Measurements from ENCODE around the gene SLC37A1. TPM values are rescaled to one million over a fixed set of nuclear protein-coding genes. Genes with fewer than 3 reads are reported as not detected.

Gene SLC37A1
- polyA plus RNA-seq, 4 donors = 30.0 to 80.7 (median 37.6) TPM

DNA sequence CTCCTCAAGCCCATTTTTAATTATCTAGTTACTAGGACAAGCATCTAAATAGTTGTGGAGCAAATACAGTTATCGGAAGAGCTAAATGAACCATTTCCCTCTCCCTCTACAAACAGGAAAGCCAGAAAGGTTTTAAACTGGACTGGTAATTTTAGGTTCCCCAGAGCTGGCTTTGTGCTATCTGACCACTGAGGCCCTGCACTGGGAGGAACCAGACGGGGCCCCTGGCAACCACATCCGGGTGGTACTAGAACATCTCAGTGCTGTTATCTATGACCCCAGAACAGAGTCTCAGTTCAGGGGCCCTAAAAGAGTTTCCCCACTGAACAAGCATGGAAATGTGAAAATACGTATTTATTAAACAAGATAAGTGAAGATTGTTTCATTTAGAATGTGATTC, 9.9 kb upstream of the SLC37A1 start:
- Histone ChIP-seq H3K27ac (ENCODE audit: low read depth in 1 of 3, low read length in 2 of 3) (no peak overlapping the region), H3K4me1 (ENCODE audit: control insufficient read depth in 3 of 3, insufficient read depth in 2 of 3, low read depth in 1 of 3, low read length in 2 of 3) (peaks cover 0 to 8% (median 0%) of the 10 kb centered on the region in 3 donors), H3K4me3 (ENCODE audit: low read depth in 1 of 3, low read length in 3 of 3) (no peak overlapping the region), H3K27me3 (ENCODE audit: control insufficient read depth in 3 of 3, insufficient read depth in 3 of 3, low read length in 3 of 3) (no peaks in the 10 kb centered on the region), H3K36me3 (ENCODE audit: control insufficient read depth in 3 of 3, insufficient read depth in 2 of 3, low read depth in 1 of 3, low read length in 3 of 3) (no peaks in the 10 kb centered on the region), H3K9me3 (ENCODE audit: control insufficient read depth in 2 of 2, insufficient read depth in 1 of 2, low read depth in 1 of 2, low read length in 1 of 2) (no peaks in the 10 kb centered on the region)
- DNase-seq (no peak), FAIRE-seq (no peak)
- WGBS, 3 donors = 73 to 87% (median 80%) methylated on average over 4 of the region's 4 CpGs

DNA sequence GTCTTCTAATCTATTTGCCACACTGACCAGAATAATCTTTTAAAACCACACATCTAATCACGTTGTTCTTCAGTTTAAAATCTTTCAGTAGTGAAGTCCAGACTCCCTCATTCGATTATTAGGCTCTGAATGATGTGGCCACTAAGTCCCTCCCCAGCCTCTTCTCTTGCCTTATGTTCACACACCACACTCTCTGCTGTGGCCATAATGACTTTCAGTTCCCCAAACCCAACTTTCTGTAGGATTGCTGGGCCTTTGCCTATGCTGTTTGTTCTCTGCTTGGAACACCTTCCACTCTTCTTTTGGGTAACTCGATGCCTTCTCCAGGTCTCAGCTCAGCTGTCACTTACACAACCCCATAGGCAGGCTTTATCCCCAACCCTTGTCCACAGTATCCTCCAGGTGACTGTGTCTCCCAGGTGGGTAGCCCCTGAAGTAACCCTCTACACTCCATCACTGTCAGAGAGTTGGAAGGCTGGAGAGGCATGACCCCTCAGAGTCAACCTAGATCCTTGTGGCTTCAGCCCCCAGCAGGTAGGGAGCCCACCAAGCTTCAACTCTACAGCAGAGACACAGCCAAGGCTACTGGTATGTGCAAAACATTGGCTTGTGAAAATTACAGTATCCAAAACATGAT, 8.4 kb upstream of the SLC37A1 start:
- no peak for DNase-seq

DNA sequence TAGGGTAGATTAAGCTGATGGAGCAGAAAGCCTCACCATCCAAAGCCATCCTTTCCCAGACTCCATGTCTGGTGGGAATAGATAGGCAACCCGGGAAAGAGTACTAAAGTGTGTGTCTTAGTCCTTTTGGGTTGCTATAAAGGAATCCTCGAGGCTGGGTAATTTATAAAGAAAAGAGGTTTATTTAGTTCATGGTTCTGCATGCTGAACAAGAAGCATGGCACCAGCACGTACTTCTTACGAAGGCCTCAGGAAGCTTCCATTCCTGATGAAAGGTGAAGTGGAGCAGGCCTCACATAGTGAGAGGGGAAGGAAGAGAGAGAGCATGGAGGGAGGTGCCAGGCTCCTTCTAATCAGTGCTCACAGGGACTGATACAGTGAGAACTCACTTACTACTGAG, 6.2 kb upstream of the SLC37A1 start:
- Histone ChIP-seq H3K4me3 (ENCODE audit: low read depth in 1 of 3, low read length in 3 of 3) (no peak overlapping the region), H3K9me3 (ENCODE audit: control insufficient read depth in 2 of 2, insufficient read depth in 1 of 2, low read depth in 1 of 2, low read length in 1 of 2) (no peaks in the 10 kb centered on the region), H3K4me1 (ENCODE audit: control insufficient read depth in 3 of 3, insufficient read depth in 2 of 3, low read depth in 1 of 3, low read length in 2 of 3) (peaks cover 0 to 10% (median 0%) of the 10 kb centered on the region in 3 donors), H3K27me3 (ENCODE audit: control insufficient read depth in 3 of 3, insufficient read depth in 3 of 3, low read length in 3 of 3) (no peaks in the 10 kb centered on the region), H3K36me3 (ENCODE audit: control insufficient read depth in 3 of 3, insufficient read depth in 2 of 3, low read depth in 1 of 3, low read length in 3 of 3) (no peaks in the 10 kb centered on the region), H3K27ac (ENCODE audit: low read depth in 1 of 3, low read length in 2 of 3) (no peak overlapping the region)
- DNase-seq (no peak), FAIRE-seq (no peak)
- 92 to 98% (median 94%) methylated on average over 4 of the region's 4 CpGs for WGBS, 3 donors

More for the DNA sequence above, 8.4 kb upstream of the SLC37A1 start:
- WGBS, 3 donors = 76 to 89% (median 83%) methylated on average over 3 of the region's 3 CpGs
- H3K9me3 ChIP-seq (ENCODE audit: control insufficient read depth in 2 of 2, insufficient read depth in 1 of 2, low read depth in 1 of 2, low read length in 1 of 2) = no peaks in the 10 kb centered on the region
- FAIRE-seq = no peak
- no peak overlapping the region for H3K4me3 ChIP-seq (ENCODE audit: low read depth in 1 of 3, low read length in 3 of 3)
- peaks cover 0 to 10% (median 0%) of the 10 kb centered on the region in 3 donors for H3K4me1 ChIP-seq (ENCODE audit: control insufficient read depth in 3 of 3, insufficient read depth in 2 of 3, low read depth in 1 of 3, low read length in 2 of 3)
- no peak overlapping the region for H3K27ac ChIP-seq (ENCODE audit: low read depth in 1 of 3, low read length in 2 of 3)
- no peaks in the 10 kb centered on the region for H3K36me3 ChIP-seq (ENCODE audit: control insufficient read depth in 3 of 3, insufficient read depth in 2 of 3, low read depth in 1 of 3, low read length in 3 of 3)
- H3K27me3 ChIP-seq (ENCODE audit: control insufficient read depth in 3 of 3, insufficient read depth in 3 of 3, low read length in 3 of 3) = no peaks in the 10 kb centered on the region

DNA sequence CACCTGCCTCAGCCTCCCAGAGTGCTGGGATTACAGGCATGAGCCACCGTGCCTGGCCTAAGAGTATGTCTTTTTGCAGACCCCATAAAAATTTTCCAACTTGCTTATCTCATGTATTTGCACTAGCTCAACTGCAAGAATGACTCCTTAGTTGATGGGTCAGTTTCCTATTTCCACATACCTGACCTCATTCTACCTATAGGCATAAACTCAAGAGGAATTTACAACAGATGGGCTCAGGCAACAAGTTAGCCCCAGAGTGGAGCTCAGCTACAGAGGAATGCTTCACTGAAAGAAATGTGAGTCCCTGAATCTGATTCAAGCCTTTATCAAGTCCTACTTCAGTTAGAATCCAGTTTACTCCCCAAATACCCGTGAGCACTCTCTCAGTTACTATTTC, 5.3 kb upstream of the SLC37A1 start:
- no peaks in the 10 kb centered on the region for H3K36me3 ChIP-seq (ENCODE audit: control insufficient read depth in 3 of 3, insufficient read depth in 2 of 3, low read depth in 1 of 3, low read length in 3 of 3)
- no peaks in the 10 kb centered on the region for H3K9me3 ChIP-seq (ENCODE audit: control insufficient read depth in 2 of 2, insufficient read depth in 1 of 2, low read depth in 1 of 2, low read length in 1 of 2)
- H3K27ac ChIP-seq (ENCODE audit: low read depth in 1 of 3, low read length in 2 of 3) = peak overlapping the region in 1 of 3 donors; percentile 8
- peaks cover 0 to 14% (median 0%) of the 10 kb centered on the region in 3 donors for H3K4me1 ChIP-seq (ENCODE audit: control insufficient read depth in 3 of 3, insufficient read depth in 2 of 3, low read depth in 1 of 3, low read length in 2 of 3)
- H3K27me3 ChIP-seq (ENCODE audit: control insufficient read depth in 3 of 3, insufficient read depth in 3 of 3, low read length in 3 of 3) = no peaks in the 10 kb centered on the region
- H3K4me3 ChIP-seq (ENCODE audit: low read depth in 1 of 3, low read length in 3 of 3) = no peak overlapping the region
- 90 to 92% (median 90%) methylated on average over 2 of the region's 2 CpGs for WGBS, 3 donors
- DNase-seq (peak in 1 of 2 donors; percentile 67), FAIRE-seq (no peak)

DNA sequence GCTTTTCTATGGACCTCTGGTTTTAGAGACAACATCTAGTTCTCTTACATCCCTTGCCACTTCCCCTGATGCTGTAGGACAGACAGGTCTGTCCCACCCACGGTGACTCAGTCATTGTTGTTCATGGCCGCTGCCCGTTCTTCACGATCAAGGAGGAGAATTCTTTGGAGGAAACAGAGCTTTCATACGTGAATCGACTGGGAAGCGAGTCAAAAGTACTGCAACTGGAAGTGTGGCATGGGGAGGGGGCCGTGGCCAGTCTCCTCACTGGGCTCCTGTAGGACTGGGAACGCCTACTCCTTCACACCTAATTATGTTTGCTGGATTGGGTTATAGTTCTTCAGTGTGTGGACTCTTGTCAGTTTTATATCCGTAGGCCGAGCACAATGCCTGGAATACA, 4.4 kb upstream of the SLC37A1 start:
- DNase-seq = peak in 1 of 2 donors; percentile 29

DNA sequence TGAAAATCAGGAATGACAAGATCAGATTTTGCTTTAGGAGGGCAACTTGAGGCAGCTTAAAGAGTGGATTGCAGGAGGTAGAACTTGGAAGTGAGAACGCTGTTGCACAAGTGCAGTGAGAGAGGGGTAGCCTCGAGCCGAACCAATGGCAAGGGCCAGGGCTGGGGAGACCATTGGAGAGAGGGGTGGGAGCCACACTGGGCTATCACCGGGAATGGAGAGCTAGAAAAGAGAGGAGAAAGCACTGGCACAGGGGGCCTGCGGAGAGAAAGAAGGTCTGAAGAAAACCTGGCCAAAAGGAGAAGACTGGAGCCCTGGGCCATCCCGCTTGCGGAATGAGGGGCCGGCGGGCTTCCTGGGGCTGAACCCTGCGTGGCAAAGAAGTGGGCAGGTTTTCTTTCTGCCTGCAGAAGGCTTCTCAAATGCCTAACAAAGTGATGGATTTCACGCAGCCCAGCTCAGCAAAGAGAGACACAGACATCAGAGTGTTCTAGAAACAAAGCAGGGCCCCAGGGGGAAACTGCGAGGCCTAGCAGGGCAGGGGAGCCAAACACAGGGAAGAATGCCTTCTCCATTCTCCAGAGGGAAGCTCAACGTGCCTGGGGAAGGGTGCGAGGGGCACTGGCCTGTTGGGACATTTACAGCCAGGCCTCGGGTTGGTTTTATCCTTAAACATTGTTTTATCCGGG, 1.2 kb upstream of the SLC37A1 start:
- no peak overlapping the region for H3K4me3 ChIP-seq (ENCODE audit: low read depth in 1 of 3, low read length in 3 of 3)
- peak overlapping the region in 1 of 3 donors; percentile 85 for H3K27ac ChIP-seq (ENCODE audit: low read depth in 1 of 3, low read length in 2 of 3)
- peaks cover 0 to 7% (median 0%) of the 10 kb centered on the region in 3 donors for H3K36me3 ChIP-seq (ENCODE audit: control insufficient read depth in 3 of 3, insufficient read depth in 2 of 3, low read depth in 1 of 3, low read length in 3 of 3)
- FAIRE-seq = no peak
- H3K9me3 ChIP-seq (ENCODE audit: control insufficient read depth in 2 of 2, insufficient read depth in 1 of 2, low read depth in 1 of 2, low read length in 1 of 2) = no peaks in the 10 kb centered on the region
- H3K27me3 ChIP-seq (ENCODE audit: control insufficient read depth in 3 of 3, insufficient read depth in 3 of 3, low read length in 3 of 3) = no peaks in the 10 kb centered on the region
- peaks cover 0 to 29% (median 2%) of the 10 kb centered on the region in 3 donors for H3K4me1 ChIP-seq (ENCODE audit: control insufficient read depth in 3 of 3, insufficient read depth in 2 of 3, low read depth in 1 of 3, low read length in 2 of 3)
- WGBS, 3 donors = 92 to 94% (median 94%) methylated on average over 16 of the region's 16 CpGs
- DNase-seq = no peak

More for the DNA sequence above, 4.4 kb upstream of the SLC37A1 start:
- WGBS, 3 donors = 75 to 84% (median 79%) methylated on average over 11 of the region's 11 CpGs
- Histone ChIP-seq H3K27me3 (ENCODE audit: control insufficient read depth in 3 of 3, insufficient read depth in 3 of 3, low read length in 3 of 3) (no peaks in the 10 kb centered on the region), H3K36me3 (ENCODE audit: control insufficient read depth in 3 of 3, insufficient read depth in 2 of 3, low read depth in 1 of 3, low read length in 3 of 3) (no peaks in the 10 kb centered on the region), H3K4me1 (ENCODE audit: control insufficient read depth in 3 of 3, insufficient read depth in 2 of 3, low read depth in 1 of 3, low read length in 2 of 3) (peaks cover 0 to 10% (median 0%) of the 10 kb centered on the region in 3 donors), H3K4me3 (ENCODE audit: low read depth in 1 of 3, low read length in 3 of 3) (no peak overlapping the region), H3K27ac (ENCODE audit: low read depth in 1 of 3, low read length in 2 of 3) (peak overlapping the region in 1 of 3 donors; percentile 20), H3K9me3 (ENCODE audit: control insufficient read depth in 2 of 2, insufficient read depth in 1 of 2, low read depth in 1 of 2, low read length in 1 of 2) (no peaks in the 10 kb centered on the region)
- FAIRE-seq = no peak

DNA sequence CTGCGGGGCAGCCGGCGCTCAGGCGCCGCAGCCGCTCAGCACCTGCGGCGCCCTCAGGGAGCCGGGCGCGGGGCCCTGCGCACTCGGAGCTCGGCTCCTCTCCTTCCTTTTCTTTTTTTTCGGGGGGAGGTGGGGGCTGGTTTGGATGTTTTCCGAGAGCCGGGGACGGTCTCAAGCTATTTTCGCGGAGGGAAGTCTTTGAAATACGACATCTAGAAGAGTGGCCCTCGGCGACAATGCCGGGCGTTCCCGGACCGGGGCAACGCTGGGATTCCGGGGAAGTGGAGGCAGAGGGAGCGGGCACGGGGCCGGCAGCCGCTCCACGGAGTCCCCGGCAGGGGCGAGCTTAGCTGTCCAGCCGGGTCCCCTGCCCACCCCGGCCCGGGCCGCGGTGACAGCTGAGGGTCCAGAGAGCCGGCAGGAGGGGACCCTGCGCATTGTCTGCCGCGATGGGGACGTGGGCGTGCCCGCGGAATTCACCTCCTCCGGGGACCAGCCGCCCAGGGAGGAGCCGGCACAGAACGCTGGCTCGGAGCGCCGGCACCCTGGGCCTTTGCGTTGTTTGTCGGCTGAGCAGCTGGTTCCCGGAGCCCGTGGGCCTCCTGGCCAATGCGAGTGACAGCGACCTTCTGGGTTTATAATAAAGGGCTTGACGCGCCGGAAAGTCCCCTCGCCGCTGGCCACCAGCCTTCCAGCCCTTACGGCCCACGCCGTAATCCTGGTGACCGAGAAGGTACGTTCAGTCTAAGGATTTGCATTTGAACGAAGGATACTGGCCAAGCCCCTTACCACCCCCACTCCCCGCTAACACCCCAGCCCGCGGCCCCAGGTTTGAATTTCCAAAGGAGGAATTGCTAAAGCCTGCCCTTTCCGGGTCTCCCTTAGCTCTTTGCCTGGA, 582 bp downstream of the SLC37A1 start:
- no peaks in the 10 kb centered on the region for H3K9me3 ChIP-seq (ENCODE audit: control insufficient read depth in 2 of 2, insufficient read depth in 1 of 2, low read depth in 1 of 2, low read length in 1 of 2)
- FAIRE-seq (no peak), DNase-seq (peak; percentile 64 to 77)
- peak overlapping the region; percentile 81 to 98 (median 92) for H3K4me3 ChIP-seq (ENCODE audit: low read depth in 1 of 3, low read length in 3 of 3)
- H3K27ac ChIP-seq (ENCODE audit: low read depth in 1 of 3, low read length in 2 of 3) = peak overlapping the region; percentile 76 to 87 (median 85)
- H3K27me3 ChIP-seq (ENCODE audit: control insufficient read depth in 3 of 3, insufficient read depth in 3 of 3, low read length in 3 of 3) = no peaks in the 10 kb centered on the region
- 0 to 1% (median 1%) methylated on average over 46 to 77 of the region's 77 CpGs for WGBS, 3 donors
- H3K4me1 ChIP-seq (ENCODE audit: control insufficient read depth in 3 of 3, insufficient read depth in 2 of 3, low read depth in 1 of 3, low read length in 2 of 3) = peaks cover 0 to 26% (median 4%) of the 10 kb centered on the region in 3 donors
- H3K36me3 ChIP-seq (ENCODE audit: control insufficient read depth in 3 of 3, insufficient read depth in 2 of 3, low read depth in 1 of 3, low read length in 3 of 3) = peaks cover 0 to 25% (median 6%) of the 10 kb centered on the region in 3 donors

DNA sequence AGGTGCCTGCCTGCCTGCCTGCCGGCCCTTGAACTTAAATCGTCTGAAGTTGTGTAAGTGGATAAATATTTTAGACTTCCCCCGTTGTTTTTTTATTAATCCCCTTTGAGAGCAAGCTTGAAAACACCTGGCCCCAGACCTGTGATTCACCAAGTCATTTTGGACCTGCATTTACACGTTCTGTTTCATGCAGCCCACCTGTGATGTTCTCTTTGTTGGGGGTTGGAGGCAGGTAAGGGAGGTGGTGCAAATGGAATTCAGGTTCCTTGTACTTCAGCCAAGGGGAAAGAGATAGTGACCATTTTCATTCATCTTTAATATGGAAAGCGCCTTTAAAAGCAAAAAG, 1.2 kb downstream of the SLC37A1 start:
- DNase-seq = peak in 1 of 2 donors; percentile 40
- no peak for FAIRE-seq
- Histone ChIP-seq H3K9me3 (ENCODE audit: control insufficient read depth in 2 of 2, insufficient read depth in 1 of 2, low read depth in 1 of 2, low read length in 1 of 2) (no peaks in the 10 kb centered on the region), H3K4me3 (ENCODE audit: low read depth in 1 of 3, low read length in 3 of 3) (peak overlapping the region; percentile 81 to 98 (median 92)), H3K27me3 (ENCODE audit: control insufficient read depth in 3 of 3, insufficient read depth in 3 of 3, low read length in 3 of 3) (no peaks in the 10 kb centered on the region), H3K4me1 (ENCODE audit: control insufficient read depth in 3 of 3, insufficient read depth in 2 of 3, low read depth in 1 of 3, low read length in 2 of 3) (peaks cover 0 to 26% (median 4%) of the 10 kb centered on the region in 3 donors), H3K36me3 (ENCODE audit: control insufficient read depth in 3 of 3, insufficient read depth in 2 of 3, low read depth in 1 of 3, low read length in 3 of 3) (peaks cover 0 to 29% (median 7%) of the 10 kb centered on the region in 3 donors), H3K27ac (ENCODE audit: low read depth in 1 of 3, low read length in 2 of 3) (peak overlapping the region; percentile 76 to 87 (median 85))
- 6 to 21% (median 11%) methylated on average over 5 of the region's 5 CpGs for WGBS, 3 donors

Data from small intestine (tissue), 7 donors.